ENCODE measurements around the gene SRP9.
"Not testable (repeated sequence)": the region's sequence is repeated elsewhere in the genome, so short reads cannot be mapped to it uniquely, and the experiment has no call there.

The SRP9 gene

DNA sequence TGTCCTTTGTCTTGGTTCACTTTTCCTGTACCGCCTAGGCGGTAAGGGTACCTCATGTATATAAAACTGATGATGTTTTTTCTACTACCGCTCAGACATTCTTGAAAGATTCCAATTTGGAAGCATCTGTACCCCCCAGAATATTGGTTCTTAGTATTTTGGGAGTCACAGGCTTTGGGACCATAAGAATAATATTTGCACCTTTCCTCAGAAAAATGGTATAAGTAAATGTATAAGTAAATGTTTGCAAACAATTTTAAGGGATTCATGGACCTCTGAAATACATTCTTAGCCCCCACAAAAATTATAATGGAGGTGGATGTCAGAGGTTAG is 677 bp downstream of the SRP9 start:
- no peak for DNase-seq

DNA sequence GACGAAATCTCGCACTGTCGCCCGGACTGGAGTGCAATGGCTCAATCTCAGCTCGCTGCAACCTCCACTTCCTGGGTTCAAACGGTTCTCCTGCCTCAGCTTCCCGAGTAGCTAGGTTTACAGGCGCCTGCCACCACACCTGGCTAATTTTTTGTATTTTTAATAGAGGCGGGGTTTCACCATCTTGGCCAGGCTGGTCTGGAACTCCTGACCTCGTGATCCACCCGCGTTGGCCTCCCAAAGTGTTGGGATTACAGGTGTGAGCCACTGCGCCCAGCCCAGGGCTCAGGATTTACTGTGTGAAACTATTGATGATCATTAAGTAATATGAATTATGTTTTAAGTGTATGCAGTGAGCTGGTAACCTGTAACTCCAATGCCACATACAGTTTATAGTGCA is 1.5 kb downstream of the SRP9 start:
- not testable (repeated sequence) for DNase-seq

DNA sequence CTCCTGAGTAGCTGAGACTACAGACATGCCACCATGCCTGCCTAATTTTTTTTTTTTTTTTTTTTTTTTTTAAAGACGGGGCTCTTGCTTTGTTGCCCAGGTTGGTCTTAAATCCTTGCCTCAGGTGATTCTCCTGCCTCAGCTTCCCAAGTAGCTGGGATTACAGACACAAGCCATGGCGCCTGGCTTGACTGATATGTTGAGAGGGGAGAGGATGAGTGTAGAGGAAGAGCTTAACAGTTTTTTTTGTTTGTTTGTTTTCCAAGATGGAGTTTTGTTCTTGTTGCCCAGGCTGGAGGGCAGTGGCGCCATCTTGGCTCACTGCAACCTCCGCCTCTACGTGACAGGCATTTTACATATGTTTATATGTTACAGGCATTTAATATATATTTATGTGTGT is 2.5 kb downstream of the SRP9 start:
- DNase-seq: no peak

DNA sequence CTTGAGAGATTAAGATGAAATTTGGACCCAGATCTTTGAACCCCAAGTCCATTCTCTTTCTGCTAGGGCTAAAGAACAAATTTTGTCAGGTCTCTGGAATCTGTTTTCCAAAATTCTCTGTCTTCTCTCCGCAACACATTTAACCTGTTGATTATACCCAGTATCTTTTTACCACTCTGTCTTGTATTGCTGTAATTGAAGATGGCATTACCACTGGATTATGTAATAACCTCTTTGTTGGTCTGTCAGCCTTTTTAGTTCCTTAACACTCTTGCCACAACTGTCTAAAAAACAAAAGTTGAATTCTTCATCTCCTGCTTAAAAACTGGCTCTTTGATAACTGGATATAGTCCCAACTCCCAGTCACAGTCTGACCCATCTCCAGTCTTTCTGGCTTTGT is 3.0 kb downstream of the SRP9 start:
- DNase-seq: no peak

DNA sequence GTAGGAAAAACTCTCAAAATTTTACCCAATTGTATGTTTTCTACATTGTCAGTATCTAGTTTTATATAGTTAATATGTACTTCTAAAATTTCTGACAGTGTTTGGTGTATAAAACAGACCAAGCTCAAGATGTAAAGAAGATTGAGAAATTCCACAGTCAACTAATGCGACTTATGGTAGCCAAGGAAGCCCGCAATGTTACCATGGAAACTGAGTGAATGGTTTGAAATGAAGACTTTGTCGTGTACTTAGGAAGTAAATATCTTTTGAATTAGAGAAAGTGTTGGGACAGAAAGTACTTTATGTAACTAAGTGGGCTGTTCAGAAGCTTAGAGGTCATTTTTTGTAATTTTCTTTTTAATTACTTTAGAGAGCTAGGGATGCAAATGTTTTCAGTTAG is 11.5 kb downstream of the SRP9 start:
- not testable (repeated sequence) for DNase-seq

DNA sequence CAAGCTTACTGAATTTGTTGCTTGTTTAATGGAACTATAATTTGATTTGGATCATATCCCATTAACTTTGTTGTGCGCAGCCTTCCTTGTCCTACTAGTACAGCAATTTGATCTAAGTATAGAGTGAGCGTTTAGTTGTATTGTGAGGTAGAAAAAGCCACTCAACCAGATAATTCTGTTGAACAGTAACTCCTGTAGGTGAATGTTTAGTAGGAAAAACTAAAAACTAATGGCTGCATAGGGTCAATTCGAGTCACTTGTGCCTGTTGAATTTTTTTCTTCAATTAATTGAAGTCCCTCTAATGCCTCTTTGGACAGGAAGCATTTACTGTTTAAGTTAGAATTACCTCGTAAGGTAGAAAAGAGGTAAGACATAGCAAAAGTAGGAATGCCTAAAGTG is 17.3 kb downstream of the SRP9 start:
- DNase-seq: no peak

DNA sequence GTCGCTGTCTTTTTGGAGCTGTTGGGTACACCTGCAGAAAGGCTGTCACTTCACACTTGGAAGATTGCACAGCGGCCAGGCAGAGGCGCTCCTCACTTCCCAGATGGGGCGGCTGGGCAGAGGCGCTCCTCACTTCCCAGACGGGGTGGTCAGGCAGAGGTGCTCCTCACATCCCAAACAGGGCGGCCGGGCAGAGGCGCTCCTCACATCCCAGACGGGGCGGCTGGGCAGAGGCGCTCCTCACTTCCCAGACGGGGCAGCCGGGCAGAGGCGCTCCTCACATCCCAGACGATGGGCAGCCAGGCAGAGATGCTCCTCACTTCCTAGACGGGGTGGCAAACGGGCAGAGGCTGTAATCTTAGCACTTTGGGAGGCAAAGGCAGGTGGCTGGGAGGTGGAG is 18.5 kb downstream of the SRP9 start:
- DNase-seq: not testable (repeated sequence)

DNA sequence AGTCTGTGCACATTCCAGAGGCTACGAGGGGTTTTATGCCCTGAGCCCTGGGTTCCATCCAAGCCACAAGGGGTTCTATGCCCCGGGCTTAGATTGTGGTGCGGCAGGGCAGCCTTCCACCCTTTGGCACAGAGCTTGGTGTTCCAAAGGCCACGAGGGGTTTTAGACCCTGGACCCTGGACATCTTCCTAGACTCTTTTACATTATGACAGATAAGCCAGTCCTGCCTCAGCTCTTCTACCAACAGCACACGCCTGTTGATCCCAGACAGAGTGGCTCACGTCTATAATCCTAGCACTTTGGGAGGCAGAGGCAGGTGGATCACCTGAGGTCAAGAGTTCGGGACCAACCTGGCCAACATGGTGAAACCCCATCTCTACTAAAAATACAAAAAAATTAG is 23.5 kb downstream of the SRP9 start:
- DNase-seq: not testable (repeated sequence)

DNA sequence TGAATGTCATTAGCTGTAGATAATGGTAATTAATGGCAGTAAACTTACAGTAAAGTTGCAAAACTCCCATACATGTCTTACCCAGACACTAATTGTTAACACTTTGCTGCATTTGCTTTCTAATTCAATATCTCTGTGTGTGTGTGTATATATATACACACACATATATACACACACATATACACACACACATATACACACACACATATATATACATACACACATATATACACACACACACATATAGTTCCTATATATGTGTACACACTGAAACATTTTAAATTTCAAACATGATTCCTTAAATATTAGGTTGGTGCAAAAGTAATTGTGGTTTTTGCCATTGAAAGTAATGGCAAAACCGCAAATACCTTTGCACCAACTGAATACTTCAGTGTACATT is 28.6 kb downstream of the SRP9 start:
- DNase-seq: no peak

DNA sequence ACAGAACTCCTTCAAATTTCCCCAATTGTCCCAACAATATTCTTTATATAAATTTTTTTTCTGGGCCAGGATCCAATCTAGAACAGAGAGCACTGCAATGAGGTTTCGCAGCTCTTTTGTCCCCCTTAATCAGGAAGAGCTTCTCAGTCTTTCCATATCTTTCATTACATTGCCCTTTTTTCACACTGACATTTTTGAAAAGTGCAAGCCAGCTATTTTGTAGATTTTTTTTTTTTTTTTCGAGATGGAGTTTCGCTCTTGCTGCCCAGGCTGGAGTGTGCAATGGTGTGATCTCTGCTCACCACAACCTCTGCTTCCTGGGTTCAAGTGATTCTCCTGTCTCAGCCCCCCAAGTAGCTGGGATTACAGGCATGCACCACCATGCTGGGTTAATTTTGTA is 29.1 kb downstream of the SRP9 start:
- not testable (repeated sequence) for DNase-seq

DNA sequence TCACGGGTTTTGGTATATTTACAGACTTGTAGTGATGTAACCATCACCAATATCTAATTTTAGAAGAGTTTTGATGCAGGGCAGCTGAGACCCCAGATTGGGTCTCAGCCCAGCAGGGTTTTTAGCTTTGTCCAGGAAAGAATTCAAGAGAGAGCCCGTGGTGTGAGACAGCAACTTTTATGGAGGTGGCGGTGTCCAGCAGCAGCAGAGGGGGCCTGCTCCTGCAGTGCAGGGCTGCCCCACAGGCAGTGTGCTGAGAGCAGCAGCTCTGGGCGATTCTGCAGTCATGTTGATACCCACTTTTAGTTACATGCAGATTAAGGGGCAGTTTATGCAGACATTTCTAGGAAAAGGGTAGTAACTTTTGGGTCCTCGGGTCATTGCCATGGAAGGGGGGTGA is 30.5 kb downstream of the SRP9 start:
- DNase-seq: no peak

DNA sequence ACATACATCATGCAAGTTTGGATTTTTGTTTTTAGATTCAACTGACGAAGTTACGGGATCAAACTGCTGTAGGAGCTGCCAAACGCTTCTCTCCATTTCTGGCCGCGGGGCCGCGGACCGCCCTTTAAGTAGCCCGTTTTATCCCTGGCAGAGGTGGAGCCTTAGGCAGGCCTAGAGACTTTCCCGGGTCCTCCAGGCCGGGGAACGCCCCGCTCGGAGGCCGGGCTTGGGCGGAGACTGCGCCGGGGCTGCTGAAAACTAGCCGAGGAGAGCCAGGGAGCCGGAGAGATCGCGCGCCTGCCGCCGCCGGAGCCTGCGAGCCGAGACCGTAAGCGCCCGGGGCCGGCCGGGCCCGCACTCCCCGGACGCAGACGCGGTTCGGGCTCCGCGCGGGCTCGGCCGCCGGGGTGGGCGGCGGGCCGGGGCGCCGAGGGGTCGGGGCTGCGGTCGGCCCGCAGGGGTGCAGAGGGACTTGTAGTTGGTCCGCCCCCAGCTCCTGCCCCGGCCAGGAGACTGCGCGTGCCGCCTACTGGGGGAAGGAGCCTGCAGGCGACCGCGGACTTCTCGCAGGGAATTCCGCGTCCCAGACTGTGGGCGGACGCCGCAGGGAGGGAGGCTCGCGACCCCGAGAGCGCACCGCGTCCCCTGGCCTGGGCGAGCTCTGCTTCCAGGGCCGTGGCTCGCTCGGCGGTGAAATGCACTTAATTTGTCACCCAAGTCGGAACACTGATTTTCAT is 32.4 kb downstream of the SRP9 start, which contains the start of gene EPHX1:
Gene EPHX1, plus strand, starts transcription at position 283 of the 737 bp plus-strand sequence. CDS start 18,606 bp downstream, outside the sequence.
- peak; percentile 60 for DNase-seq

DNA sequence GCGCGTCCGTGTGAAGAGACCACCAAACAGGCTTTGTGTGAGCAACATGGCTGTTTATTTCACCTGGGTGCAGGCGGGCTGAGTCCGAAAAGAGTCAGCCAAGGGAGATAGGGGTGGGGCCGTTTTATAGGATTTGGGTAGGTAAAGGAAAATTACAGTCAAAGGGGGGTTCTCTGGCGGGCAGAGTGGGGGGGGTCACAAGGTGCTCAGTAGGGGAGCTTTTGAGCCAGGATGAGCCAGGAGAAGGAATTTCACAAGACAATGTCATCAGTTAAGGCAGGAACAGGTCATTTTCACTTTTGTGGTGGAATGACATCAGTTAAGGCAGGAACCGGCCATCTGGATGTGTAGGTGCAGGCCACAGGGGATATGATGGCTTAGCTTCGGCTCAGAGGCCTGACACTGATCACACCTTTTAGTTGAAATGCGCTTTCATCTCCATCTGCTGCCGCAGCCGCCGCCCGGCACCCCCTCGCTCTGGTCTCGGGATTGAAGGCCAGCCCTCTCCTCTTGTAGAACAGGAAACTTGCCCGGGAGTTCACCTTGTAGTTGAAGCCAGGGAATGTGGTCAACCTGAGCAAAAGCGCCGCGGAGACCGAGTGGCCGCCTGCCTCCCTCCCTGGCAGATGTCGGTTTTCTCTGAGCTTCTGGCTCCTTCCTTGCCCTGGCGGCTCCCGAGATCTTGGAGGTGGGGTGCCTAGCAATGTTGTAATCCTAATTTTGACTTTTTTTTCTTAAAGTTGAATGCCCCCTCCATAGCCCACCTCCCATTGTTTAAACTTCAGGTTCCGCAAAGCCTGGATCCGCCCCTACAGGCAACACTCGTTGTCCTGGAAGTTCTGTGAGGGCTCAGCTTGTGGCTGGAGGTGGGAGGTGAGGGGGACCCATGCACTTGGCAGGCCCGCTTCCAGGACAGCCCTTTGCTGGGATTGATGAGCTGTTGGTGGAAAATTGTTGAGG is 33.2 kb downstream of the SRP9 start:
- DNase-seq: not testable (repeated sequence)

DNA sequence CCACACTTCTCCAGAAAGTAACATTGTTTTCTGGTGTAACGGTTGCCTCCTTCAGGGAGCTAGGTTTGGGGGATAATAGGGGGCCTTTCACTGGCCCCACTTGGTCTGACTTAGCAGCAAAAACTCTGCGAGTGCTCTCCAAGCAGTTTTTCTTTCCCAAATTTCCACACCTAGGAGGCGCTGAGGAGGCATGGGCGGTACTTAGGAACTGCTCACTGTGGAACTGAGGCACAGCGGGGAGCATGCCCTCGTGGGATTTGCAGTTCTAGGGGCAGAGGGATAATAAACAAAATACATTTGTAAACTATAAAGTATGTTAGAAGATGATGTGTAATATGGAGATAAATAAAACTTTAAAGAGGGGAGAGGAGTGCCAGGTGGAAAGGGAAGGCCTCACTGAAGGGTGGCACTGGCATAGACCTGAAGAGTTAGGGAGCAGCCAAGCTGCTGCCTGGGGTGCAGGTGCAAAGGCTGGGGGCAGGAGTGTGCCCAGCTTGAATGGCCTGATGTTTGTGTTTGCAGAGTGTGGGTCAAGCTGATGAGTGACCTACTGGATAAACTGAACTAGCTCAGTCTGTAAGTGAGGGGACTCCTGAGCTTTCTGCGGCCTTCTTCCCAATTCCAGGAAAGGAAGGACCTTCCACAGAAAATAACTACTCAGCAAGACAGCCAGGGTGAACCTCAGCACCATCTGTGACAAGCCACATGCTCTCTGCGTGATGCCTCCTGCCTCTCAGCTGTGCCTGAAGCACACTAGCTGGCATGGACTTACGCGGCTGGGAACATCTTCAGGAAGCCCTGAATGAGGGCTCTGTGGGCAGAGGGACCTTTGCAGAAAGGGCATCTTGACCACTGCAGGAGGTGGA is 34.2 kb downstream of the SRP9 start:
- DNase-seq: no peak

DNA sequence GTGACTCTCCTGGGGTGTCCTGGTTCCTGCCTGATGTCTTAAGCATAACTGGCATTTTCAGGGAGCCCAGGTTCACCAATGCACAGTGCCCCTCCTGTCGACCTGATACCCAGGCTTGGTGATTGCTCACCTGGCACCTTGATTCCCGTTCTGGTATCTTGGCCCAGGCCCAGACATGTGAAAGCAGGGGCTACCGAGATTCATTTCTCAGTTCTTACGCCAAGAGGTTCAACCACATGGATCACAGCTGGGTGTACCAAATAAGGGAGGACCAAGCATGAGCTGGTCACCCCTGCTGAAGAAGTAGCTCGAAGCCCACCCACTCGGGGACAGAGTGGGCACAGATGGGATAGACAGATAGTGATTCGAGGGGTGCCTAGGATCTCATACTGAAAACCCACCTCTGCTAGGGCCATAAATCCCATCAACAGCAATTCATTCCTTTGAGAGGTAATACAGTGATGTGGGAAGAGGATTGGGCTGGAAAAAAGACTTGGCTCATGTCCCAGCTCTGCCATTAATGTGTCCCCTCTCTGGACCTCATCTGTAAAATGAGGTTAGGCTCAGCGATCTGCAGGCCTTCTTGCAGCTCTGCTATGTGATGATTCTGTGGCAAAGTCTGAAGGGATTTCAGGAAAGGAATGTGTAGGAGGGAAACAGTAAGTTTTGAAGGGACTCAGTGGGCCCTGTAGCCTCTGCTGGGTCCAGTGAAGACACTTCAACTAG is 35.0 kb downstream of the SRP9 start:
- peak; percentile 25 for DNase-seq

DNA sequence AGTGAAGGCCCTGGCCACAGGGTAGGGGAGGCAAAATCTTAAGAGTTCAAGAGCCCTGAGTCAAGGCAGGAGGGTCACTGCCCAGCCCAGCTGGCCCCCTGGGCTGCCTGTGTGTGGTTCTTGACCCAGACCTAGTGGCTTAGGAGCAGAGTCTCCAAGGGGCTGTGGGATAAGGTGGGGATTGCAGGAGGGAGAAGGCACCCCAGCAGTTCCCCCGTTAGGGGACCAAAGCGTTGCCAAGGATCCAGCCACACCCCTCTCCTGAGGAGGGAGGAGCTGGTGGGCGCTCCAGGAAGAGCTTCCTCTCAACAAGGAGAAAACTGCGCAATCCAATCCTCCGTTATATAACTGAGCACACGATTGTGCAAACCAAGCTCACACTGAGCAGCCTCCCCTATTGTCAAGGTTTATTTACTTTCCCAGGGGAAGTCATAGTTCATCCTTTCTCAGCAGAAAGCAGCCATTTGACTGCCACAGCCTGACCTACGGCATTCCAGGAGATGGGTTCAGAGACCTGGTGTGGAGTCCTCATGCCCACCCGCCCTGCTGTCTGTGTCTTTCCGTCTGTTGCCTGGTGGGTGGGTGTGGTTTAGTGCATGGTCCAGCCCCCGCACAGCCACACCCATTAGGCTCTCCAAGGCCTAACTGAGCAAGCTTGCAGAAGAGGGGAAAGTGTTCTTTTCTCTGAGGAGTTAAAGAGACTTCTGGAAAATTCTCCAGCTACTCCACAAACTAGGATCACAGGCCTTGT is 35.8 kb downstream of the SRP9 start:
- DNase-seq: no peak

DNA sequence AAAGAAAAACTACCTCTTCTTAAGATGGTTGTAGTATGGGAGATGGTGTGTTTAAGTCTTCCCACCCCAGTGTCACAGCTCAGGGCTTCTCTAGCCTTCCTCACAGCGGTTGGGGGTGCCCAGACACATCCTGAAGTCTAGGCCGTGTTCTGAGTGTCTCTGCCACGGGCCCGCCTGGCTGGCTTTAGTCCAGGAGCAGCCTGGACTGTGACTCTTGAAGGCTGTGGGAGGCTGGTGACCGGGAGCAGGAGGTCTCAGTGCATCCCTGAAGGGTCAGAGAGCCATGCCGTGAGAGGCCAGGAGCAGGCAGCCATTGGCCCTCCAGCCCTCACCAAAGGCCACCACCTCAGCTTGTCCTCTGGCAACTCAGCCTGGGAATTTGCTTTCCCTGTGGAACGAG is 36.8 kb downstream of the SRP9 start:
- DNase-seq: no peak

DNA sequence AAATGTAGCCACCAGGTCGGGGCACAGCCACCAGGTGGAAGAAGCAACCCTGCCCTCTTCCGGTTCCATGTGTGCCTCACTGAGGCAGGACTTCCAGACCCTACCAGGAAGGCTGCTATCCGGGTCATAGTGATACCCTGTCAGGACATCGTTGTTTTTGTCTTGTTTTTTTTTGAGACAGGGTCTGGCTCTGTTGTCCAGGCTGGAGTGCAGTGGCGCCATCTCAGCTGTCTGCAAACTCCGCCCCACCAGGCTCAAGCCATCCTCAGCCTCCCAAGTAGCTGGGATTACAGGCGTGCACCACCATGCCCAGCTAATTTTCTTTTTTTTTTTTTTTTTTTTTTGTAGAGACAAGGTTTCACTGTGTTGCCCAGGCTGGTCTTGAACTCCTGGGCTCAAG is 37.5 kb downstream of the SRP9 start:
- not testable (repeated sequence) for DNase-seq

DNA sequence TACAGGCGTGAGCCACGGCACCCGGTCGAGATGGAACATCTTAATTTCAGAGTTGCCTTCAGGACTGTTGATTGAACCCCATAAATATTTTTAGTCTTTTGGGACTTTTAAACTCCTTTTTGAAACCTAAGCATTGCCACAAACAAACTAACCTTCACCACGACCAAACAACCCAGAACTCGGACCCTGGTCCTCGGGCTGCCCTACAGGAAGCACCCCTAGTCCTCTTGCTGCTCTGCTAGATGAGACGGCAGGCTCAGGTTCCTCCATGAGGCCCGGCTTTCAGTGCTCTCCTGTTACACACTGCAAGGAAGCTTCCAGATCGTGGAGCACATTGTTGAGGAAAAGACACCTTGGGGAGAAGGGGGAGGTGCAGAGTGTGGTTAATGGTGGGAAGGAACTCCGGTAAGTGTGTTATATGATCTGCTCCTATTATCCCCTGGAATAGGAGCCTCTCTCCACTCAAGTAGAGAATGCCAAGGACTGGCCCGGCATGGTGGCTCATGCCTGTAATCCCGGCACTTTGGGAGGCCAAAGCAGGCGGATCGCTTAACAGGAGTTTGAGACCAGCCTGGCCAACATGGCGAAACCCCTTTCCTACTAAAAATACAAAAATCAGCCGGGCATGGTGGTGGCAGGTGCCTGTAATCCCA is 38.0 kb downstream of the SRP9 start:
- no peak for DNase-seq

DNA sequence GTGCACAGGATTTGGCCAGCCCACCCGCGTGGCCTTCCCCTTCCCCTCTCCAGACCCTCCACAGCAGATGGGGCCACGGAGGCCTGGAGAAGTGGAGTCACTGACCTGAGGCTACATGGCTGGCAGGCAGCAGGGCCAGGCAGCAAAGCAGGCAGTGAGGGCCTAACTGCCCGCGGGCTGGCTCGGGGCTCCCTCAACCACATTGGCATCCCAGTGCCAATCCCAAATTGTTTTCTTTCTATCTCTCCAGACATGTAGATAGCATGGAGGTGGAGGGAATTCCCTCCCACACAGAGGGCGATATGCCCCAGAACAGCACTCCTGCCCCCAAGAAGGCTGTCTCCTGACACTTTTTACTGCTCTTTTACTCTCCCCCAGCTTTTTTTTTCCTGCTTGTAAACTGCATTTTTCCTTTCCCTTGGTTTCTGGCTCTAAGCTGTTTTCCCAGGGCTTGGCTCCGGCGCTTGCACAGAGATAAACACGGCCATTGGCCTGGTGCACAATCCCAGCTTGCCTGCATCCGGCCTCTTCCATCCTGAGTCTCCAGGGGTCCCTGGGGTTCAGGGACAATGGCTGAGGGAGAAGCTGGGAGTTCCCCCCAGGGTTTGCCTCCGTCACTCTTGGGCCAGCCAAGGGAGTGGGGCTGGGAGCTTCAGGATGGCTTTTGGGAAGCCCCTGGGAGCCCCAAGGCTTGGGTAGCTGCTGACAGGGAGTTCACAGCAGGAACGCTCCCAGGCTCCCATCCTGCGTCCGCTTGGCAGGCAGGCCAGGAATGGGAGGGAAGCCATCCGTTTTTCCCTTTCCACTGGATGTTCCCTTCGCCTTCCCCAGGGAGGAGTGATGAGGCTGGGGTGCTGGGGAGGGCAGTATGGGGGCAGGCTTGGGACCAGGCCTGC is 39.3 kb downstream of the SRP9 start:
- DNase-seq: no peak
